Lower lobe of right lung (tissue), 2 donors: ENCODE measurements around the gene FAM228B. TPM values are rescaled to one million over a fixed set of nuclear protein-coding genes. Genes with fewer than 3 reads are reported as not detected.
"Not testable (repeated sequence)": the region's sequence is repeated elsewhere in the genome, so short reads cannot be mapped to it uniquely, and the experiment has no call there.

Source experiments
- ATAC-seq, 2 donors: fragments of 200-7000 bp; cut with Tn5 transposase; one replicate each; pipeline ENCODE4 v1.9.1; 2020 to 2022; ENCODE audit warnings: mild to moderate bottlenecking in 2 of 2, moderate library complexity in 2 of 2
- DNase-seq: peaks from one replicate; pipeline ENCODE4 v3.0.0-alpha.2; 2020
- H3K27ac ChIP-seq: fragments of 200-600 bp; one replicate; pipeline ENCODE4 v1.8.0; 2022
- H3K27me3 ChIP-seq: fragments of 200-600 bp; one replicate; pipeline ENCODE4 v1.8.0; 2022; ENCODE audit warnings: low read depth
- H3K36me3 ChIP-seq: fragments of 200-600 bp; one replicate; pipeline ENCODE4 v1.8.0; 2022; ENCODE audit warnings: mild to moderate bottlenecking
- H3K4me1 ChIP-seq: fragments of 200-600 bp; one replicate; pipeline ENCODE4 v1.8.0; 2022
- H3K4me3 ChIP-seq: fragments of 200-600 bp; one replicate; pipeline ENCODE4 v1.8.0; 2022; ENCODE audit warnings: mild to moderate bottlenecking
- H3K9me3 ChIP-seq: fragments of 200-600 bp; one replicate; pipeline ENCODE4 v1.8.0; 2022
- CTCF ChIP-seq: fragments of 200-600 bp; IDR thresholded peaks from one replicate; pipeline ENCODE4 v1.8.0; 2022; ENCODE audit warnings: antibody characterized with exemption, mild to moderate bottlenecking
- intact Hi-C: fragments of 100-400 bp; cut with DNase I; formaldehyde crosslinking; loops from one replicate; pipeline ENCODE4 v1.11.0; 2022
- total RNA-seq: library from RNA; stranded (reverse); fragmentation: NEBNext Ultra II Directional; extraction: Animal tissue kit (Norgen Biotek cat#: 25700); gene quantifications from one replicate; pipeline ENCODE4 v1.2.1, GENCODE V29; 2021
- donor health status: DM: no; HTN: yes; CAD: no; lungs with severe emphysema.

The FAM228B gene
- total RNA-seq, 1 donor from 2014 or later, result 25.4 TPM

GRCh38 chr2:24107336-24107735 is 15.9 kb upstream of the FAM228B start:
- intact Hi-C loops, result no loop called here
- peaks cover 2% of the 10 kb centered on the region for H3K9me3 ChIP-seq
- no peak for DNase-seq
- ATAC-seq, result no peak
- H3K36me3 ChIP-seq, result no peaks in the 10 kb centered on the region
- H3K27ac ChIP-seq, result no peak overlapping the region
- no peak for TF ChIP-seq CTCF
- H3K4me1 ChIP-seq, result no peaks in the 10 kb centered on the region
- H3K27me3 ChIP-seq, result no peaks in the 10 kb centered on the region
- H3K4me3 ChIP-seq, result no peak overlapping the region

GRCh38 chr2:24109431-24109830 is 13.8 kb upstream of the FAM228B start:
- ATAC-seq, H3K9me3 ChIP-seq, H3K27ac ChIP-seq, intact Hi-C loops, H3K27me3 ChIP-seq, H3K36me3 ChIP-seq, H3K4me1 ChIP-seq, DNase-seq, H3K4me3 ChIP-seq: not testable (repeated sequence)

GRCh38 chr2:24110660-24111303 is 12.5 kb upstream of the FAM228B start:
- Histone ChIP-seq H3K4me1 (no peaks in the 10 kb centered on the region), H3K36me3 (no peaks in the 10 kb centered on the region), H3K4me3 (no peak overlapping the region), H3K27me3 (no peaks in the 10 kb centered on the region), H3K9me3 (peaks cover 2% of the 10 kb centered on the region), H3K27ac (no peak overlapping the region)
- DNase-seq (no peak), ATAC-seq (peak; percentile 56 to 57)
- intact Hi-C loops, result no loop called here
- TF ChIP-seq CTCF, result no peak

GRCh38 chr2:24111407-24111901 is 11.8 kb upstream of the FAM228B start:
- Histone ChIP-seq H3K27ac (no peak overlapping the region), H3K4me3 (no peak overlapping the region), H3K27me3 (no peaks in the 10 kb centered on the region), H3K36me3 (no peaks in the 10 kb centered on the region), H3K4me1 (no peaks in the 10 kb centered on the region), H3K9me3 (peaks cover 2% of the 10 kb centered on the region)
- peak in 1 of 2 donors; percentile 33 for ATAC-seq
- no peak for DNase-seq
- TF ChIP-seq CTCF, result no peak
- intact Hi-C loops, result no loop called here

GRCh38 chr2:24115057-24115456 is 8.2 kb upstream of the FAM228B start:
- no peaks in the 10 kb centered on the region for H3K36me3 ChIP-seq

More at GRCh38 chr2:24115057-24115456, 8.2 kb upstream of the FAM228B start:
- ATAC-seq (no peak), DNase-seq (no peak)
- H3K9me3 ChIP-seq, result no peaks in the 10 kb centered on the region
- H3K4me3 ChIP-seq, result no peak overlapping the region
- no peaks in the 10 kb centered on the region for H3K27me3 ChIP-seq
- TF ChIP-seq CTCF, result no peak
- intact Hi-C loops, result no loop called here
- no peaks in the 10 kb centered on the region for H3K4me1 ChIP-seq
- H3K27ac ChIP-seq, result no peak overlapping the region
